H1 (cell line): ENCODE results near the gene ARHGAP15.

Source experiments
- CBX8 ChIP-seq: fragments of 300-800, 300-1000 bp; sonication (generic); IDR thresholded peaks from 2 replicates; pipeline ENCODE4 v1.7.1; 2016; ENCODE audit warnings: low read depth, low read length, borderline replicate concordance
- CEBPB ChIP-seq: IDR thresholded peaks from 2 replicates; pipeline ENCODE4 v1.6.1; 2012; ENCODE audit warnings: low read depth, low read length
- MAFK ChIP-seq: IDR thresholded peaks from 2 replicates; pipeline ENCODE4 v1.6.1; 2012; ENCODE audit warnings: low read depth, mild to moderate bottlenecking, improper control_type of control experiment, low read length
- POLR2A ChIP-seq, 2 experiments: IDR thresholded peaks; 1 replicate in 1 of 2; 2 replicates in 1 of 2; pipeline ENCODE4 v1.6.1; 2011; ENCODE audit warnings: low read depth in 2 of 2, low read length in 2 of 2, mild to moderate bottlenecking in 2 of 2; ENCODE audit errors: control extremely low read depth in 1 of 2
- POLR2AphosphoS5 ChIP-seq: IDR thresholded peaks from 2 replicates; pipeline ENCODE4 v1.6.1; 2011; ENCODE audit warnings: low read depth, low read length
- TAF1 ChIP-seq: IDR thresholded peaks from 2 replicates; pipeline ENCODE4 v1.6.1; 2011; ENCODE audit warnings: mild to moderate bottlenecking, low read depth, low read length
- TCF12 ChIP-seq: IDR thresholded peaks from 2 replicates; pipeline ENCODE4 v1.6.1; 2011; ENCODE audit warnings: low read depth, mild to moderate bottlenecking, low read length
- TF ChIP-seq, protein P1 (sequence below), 3 experiments: IDR thresholded peaks; 1 replicate in 2 of 3; 2 replicates in 1 of 3; pipeline versions ENCODE4 v1.5.1 to v1.6.1; 2011; ENCODE audit warnings: low read length in 3 of 3, mild to moderate bottlenecking in 3 of 3, inconsistent platforms in 2 of 3, low read depth in 1 of 3, moderate library complexity in 1 of 3; ENCODE audit not compliant: insufficient read depth in 1 of 3; ENCODE audit errors: control extremely low read depth in 1 of 3

DNA sequence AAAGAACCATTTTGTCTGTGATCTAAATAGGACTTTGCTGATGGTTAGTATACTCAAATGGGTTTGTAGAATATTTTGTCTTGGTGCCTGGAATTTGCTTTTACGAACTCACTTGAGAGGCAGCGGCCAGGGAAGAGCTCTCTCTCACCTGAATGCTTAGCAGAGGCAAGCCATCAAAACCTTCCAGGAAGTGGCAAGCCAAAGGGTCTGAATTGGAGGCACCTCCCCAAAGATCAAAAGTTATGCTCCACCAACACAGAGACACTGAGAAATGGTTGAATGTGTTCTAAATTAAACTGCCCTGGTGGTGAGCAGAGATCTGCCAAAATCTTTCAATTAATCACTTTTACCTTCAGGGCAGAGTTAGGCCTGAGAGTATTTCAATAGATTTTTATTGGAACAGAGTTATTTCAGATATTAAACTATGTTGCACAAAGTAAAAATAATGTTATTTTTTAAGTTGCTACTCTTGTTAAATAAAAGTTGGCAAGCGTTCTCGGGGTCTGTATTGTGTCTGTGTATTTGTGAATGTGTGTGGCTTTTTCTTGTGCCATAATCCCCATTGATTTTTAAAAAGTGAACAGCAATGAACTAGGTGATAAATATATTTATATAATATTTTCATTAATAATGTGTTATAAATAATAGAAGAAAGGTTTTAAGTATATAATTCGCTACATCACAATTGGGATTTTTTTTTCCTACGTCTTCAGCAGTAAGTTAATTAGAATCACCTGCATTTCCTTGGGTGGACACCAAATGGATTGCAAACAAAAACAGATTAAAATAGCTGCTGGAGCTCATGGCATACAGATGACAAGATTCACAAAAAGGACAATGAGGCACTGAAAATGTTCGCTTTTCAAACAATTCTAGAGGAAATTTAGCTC is 416.1 kb downstream of the ARHGAP15 start:
- TF ChIP-seq, protein P1, sequence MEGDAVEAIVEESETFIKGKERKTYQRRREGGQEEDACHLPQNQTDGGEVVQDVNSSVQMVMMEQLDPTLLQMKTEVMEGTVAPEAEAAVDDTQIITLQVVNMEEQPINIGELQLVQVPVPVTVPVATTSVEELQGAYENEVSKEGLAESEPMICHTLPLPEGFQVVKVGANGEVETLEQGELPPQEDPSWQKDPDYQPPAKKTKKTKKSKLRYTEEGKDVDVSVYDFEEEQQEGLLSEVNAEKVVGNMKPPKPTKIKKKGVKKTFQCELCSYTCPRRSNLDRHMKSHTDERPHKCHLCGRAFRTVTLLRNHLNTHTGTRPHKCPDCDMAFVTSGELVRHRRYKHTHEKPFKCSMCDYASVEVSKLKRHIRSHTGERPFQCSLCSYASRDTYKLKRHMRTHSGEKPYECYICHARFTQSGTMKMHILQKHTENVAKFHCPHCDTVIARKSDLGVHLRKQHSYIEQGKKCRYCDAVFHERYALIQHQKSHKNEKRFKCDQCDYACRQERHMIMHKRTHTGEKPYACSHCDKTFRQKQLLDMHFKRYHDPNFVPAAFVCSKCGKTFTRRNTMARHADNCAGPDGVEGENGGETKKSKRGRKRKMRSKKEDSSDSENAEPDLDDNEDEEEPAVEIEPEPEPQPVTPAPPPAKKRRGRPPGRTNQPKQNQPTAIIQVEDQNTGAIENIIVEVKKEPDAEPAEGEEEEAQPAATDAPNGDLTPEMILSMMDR (IDR thresholded peaks at IDR 0.05; ENCODE audit: control extremely low read depth in 1 of 3, insufficient read depth in 1 of 3, low read depth in 1 of 3, low read length in 3 of 3) = no peak
- TF ChIP-seq CEBPB = no peak
- TF ChIP-seq MAFK = no peak
- no peak for TF ChIP-seq CBX8
- TF ChIP-seq TCF12 = no peak
- no peak for TF ChIP-seq POLR2AphosphoS5
- TF ChIP-seq POLR2A (IDR thresholded peaks at IDR 0.05; ENCODE audit: control extremely low read depth in 1 of 2, low read depth in 2 of 2, low read length in 2 of 2) = no peak
- no peak for TF ChIP-seq TAF1
